HG02759 (cell line): ENCODE data around the gene SGF29.
"Not testable (repeated sequence)": the region's sequence is repeated elsewhere in the genome, so short reads cannot be mapped to it uniquely, and the experiment has no call there.

Experiments used
- ATAC-seq: cut with Tn5 transposase; IDR thresholded peaks from one replicate; pipeline ENCODE4 v1.9.1; 2021; ENCODE audit warnings: mild to moderate bottlenecking, moderate library complexity; ENCODE audit not compliant: unreplicated experiment

Gene SGF29

GRCh38 chr16:28532940-28533647, 20.6 kb upstream of the SGF29 start:
- no peak for ATAC-seq

- no peak for ATAC-seq
Observed at GRCh38 chr16:28534542-28535373, 19.0 kb upstream of the SGF29 start.

GRCh38 chr16:28537076-28537475, 16.6 kb upstream of the SGF29 start:
- ATAC-seq = no peak

- no peak for ATAC-seq
Observed at GRCh38 chr16:28537964-28538732, 15.6 kb upstream of the SGF29 start.

- no peak for ATAC-seq
Observed at GRCh38 chr16:28538733-28539596, 14.8 kb upstream of the SGF29 start, which contains the start of gene NUPR1. Gene NUPR1, minus strand, starts transcription at chr16:28538974. Its CDS starts 67 bp downstream, at chr16:28538907.

- ATAC-seq = no peak
Observed at GRCh38 chr16:28540346-28540745, 13.4 kb upstream of the SGF29 start.

GRCh38 chr16:28542646-28543045, 11.1 kb upstream of the SGF29 start:
- ATAC-seq = no peak

- no peak for ATAC-seq
Observed at GRCh38 chr16:28543072-28543471, 10.6 kb upstream of the SGF29 start.

GRCh38 chr16:28544998-28545397, 8.7 kb upstream of the SGF29 start:
- no peak for ATAC-seq

GRCh38 chr16:28545964-28546363, 7.8 kb upstream of the SGF29 start:
- not testable (repeated sequence) for ATAC-seq

- no peak for ATAC-seq
Observed at GRCh38 chr16:28546626-28547025, 7.1 kb upstream of the SGF29 start.

GRCh38 chr16:28548306-28548802, 5.4 kb upstream of the SGF29 start:
- ATAC-seq = no peak

GRCh38 chr16:28549301-28549899, 4.3 kb upstream of the SGF29 start:
- ATAC-seq = no peak

GRCh38 chr16:28554634-28555423, 1.1 kb downstream of the SGF29 start:
- no peak for ATAC-seq

GRCh38 chr16:28555561-28555960, 1.8 kb downstream of the SGF29 start:
- no peak for ATAC-seq

- no peak for ATAC-seq
Observed at GRCh38 chr16:28556914-28557320, 3.2 kb downstream of the SGF29 start.

GRCh38 chr16:28558456-28558855, 4.7 kb downstream of the SGF29 start:
- ATAC-seq = no peak

GRCh38 chr16:28561557-28562187, 8.0 kb downstream of the SGF29 start:
- no peak for ATAC-seq

- ATAC-seq = no peak
Observed at GRCh38 chr16:28562199-28562598, 8.5 kb downstream of the SGF29 start.
